ENCODE data around the gene MUC20.
"Not testable (repeated sequence)": the region's sequence is repeated elsewhere in the genome, so short reads cannot be mapped to it uniquely, and the experiment has no call there.

The MUC20 gene

GRCh38 chr3:195689184-195690070 lies 31.4 kb upstream of the MUC20 start:
- Mint-ChIP-seq H3K36me3 (ENCODE audit: low read depth) (peaks cover 60% of the 10 kb centered on the region), H3K4me1 (ENCODE audit: low read depth) (peaks cover 28% of the 10 kb centered on the region)
- H3K9me3 Mint-ChIP-seq, H3K27me3 Mint-ChIP-seq, H3K27ac Mint-ChIP-seq, H3K4me3 Mint-ChIP-seq: not testable (repeated sequence)

DNA sequence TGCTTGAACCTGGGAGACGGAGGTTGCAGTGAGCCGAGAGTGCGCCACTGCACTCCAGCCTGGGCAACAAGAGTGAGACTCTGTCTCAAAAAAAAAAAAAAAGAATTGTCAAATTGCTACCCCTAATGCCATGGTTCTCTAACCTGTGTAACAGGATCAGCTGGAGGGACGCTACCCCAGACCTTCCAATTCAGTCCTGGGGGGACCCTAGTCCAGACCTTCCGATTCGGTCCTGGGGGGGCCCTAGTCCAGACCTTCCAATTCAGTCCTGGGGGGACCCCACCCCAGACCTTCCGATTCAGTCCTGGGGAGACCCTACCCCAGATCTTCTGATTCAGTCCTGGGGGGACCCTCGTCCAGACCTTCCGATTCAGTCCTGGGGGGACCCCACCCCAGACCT lies 29.8 kb upstream of the MUC20 start:
- peaks cover 49% of the 10 kb centered on the region for H3K36me3 Mint-ChIP-seq (ENCODE audit: low read depth)
- no peaks in the 10 kb centered on the region for H3K27me3 Mint-ChIP-seq
- no peaks in the 10 kb centered on the region for H3K9me3 Mint-ChIP-seq
- peaks cover 29% of the 10 kb centered on the region for H3K4me1 Mint-ChIP-seq (ENCODE audit: low read depth)
- no peak overlapping the region for H3K4me3 Mint-ChIP-seq
- peak overlapping the region; percentile 78 for H3K27ac Mint-ChIP-seq

- not testable (repeated sequence) for H3K27me3 Mint-ChIP-seq, H3K9me3 Mint-ChIP-seq
- H3K4me3 Mint-ChIP-seq, result peak overlapping the region; percentile 35
- peak overlapping the region; percentile 93 for H3K27ac Mint-ChIP-seq
- peaks cover 49% of the 10 kb centered on the region for H3K36me3 Mint-ChIP-seq (ENCODE audit: low read depth)
- H3K4me1 Mint-ChIP-seq (ENCODE audit: low read depth), result peaks cover 31% of the 10 kb centered on the region
Observed at GRCh38 chr3:195691596-195692353, 29.0 kb upstream of the MUC20 start.

DNA sequence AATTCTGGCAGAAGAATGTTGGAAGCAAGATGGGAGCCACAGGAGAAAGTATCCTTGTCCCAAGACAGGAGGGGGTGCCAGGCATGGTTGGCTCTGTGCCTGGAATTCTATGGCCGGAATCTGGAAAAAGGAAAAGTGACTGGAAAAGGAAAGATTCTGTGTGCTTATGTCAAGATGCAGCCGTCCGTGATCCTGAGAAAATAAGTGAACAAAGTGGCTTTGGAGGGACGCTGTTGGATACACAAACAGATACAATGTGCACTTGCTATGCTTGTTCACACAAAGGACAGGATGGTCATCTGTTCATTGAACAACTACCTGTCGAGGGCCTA lies 28.5 kb upstream of the MUC20 start:
- peaks cover 31% of the 10 kb centered on the region for H3K4me1 Mint-ChIP-seq (ENCODE audit: low read depth)
- no peaks in the 10 kb centered on the region for H3K27me3 Mint-ChIP-seq
- H3K4me3 Mint-ChIP-seq, result no peak overlapping the region
- peaks cover 50% of the 10 kb centered on the region for H3K36me3 Mint-ChIP-seq (ENCODE audit: low read depth)
- no peaks in the 10 kb centered on the region for H3K9me3 Mint-ChIP-seq
- peak overlapping the region; percentile 93 for H3K27ac Mint-ChIP-seq

GRCh38 chr3:195692781-195693427 lies 27.9 kb upstream of the MUC20 start:
- peaks cover 50% of the 10 kb centered on the region for H3K36me3 Mint-ChIP-seq (ENCODE audit: low read depth)
- H3K27me3 Mint-ChIP-seq, result no peaks in the 10 kb centered on the region
- peaks cover 28% of the 10 kb centered on the region for H3K4me1 Mint-ChIP-seq (ENCODE audit: low read depth)
- H3K9me3 Mint-ChIP-seq, result no peaks in the 10 kb centered on the region
- H3K4me3 Mint-ChIP-seq, result no peak overlapping the region
- peak overlapping the region; percentile 93 for H3K27ac Mint-ChIP-seq

- Mint-ChIP-seq H3K27ac (peak overlapping the region; percentile 8), H3K27me3 (no peaks in the 10 kb centered on the region), H3K4me1 (ENCODE audit: low read depth) (peaks cover 28% of the 10 kb centered on the region), H3K36me3 (ENCODE audit: low read depth) (peaks cover 54% of the 10 kb centered on the region), H3K9me3 (no peaks in the 10 kb centered on the region), H3K4me3 (no peak overlapping the region)
Observed at GRCh38 chr3:195693428-195694216, 27.2 kb upstream of the MUC20 start.

GRCh38 chr3:195694217-195695076 lies 26.3 kb upstream of the MUC20 start:
- not testable (repeated sequence) for H3K27me3 Mint-ChIP-seq, H3K4me3 Mint-ChIP-seq, H3K27ac Mint-ChIP-seq, H3K9me3 Mint-ChIP-seq
- Mint-ChIP-seq H3K36me3 (ENCODE audit: low read depth) (peaks cover 51% of the 10 kb centered on the region), H3K4me1 (ENCODE audit: low read depth) (peaks cover 28% of the 10 kb centered on the region)

DNA sequence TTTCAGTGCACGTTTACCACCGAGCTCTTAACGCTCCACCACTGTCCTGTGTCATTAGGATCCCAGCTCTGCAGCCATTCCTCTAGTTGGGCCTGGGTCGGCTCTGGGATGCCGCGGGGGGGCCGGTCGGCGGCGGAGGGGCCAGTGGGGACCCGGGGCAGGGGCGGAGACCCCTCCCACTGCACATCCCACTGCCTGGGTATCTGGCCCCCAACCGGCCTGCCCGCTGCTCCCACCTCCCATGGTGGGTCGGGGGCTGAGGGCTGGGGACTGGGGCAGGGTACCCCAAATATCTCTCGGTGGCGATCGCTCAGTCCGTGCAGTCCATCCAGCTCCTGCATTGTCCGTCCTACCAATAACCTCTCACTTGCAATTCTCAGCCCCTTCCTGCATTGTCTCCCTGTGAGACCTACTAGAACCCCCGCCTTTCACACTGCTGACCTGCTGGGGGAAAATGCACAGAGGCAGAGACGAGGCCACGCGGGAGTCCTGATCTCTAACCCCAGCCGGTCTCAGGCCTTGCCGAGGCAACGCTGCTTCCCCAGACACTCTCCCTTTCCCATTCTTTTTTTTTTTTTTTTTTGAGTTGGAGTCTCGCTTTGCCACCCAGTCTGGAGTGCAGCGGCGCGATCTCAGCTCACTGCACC lies 24.0 kb upstream of the MUC20 start:
- no peaks in the 10 kb centered on the region for H3K9me3 Mint-ChIP-seq
- peaks cover 17% of the 10 kb centered on the region for H3K4me1 Mint-ChIP-seq (ENCODE audit: low read depth)
- no peak overlapping the region for H3K27ac Mint-ChIP-seq
- H3K27me3 Mint-ChIP-seq, result no peaks in the 10 kb centered on the region
- H3K36me3 Mint-ChIP-seq (ENCODE audit: low read depth), result peaks cover 45% of the 10 kb centered on the region
- no peak overlapping the region for H3K4me3 Mint-ChIP-seq

- no peaks in the 10 kb centered on the region for H3K27me3 Mint-ChIP-seq
- H3K27ac Mint-ChIP-seq, result no peak overlapping the region
- peaks cover 35% of the 10 kb centered on the region for H3K36me3 Mint-ChIP-seq (ENCODE audit: low read depth)
- H3K9me3 Mint-ChIP-seq, result no peaks in the 10 kb centered on the region
- peaks cover 7% of the 10 kb centered on the region for H3K4me1 Mint-ChIP-seq (ENCODE audit: low read depth)
- H3K4me3 Mint-ChIP-seq, result no peak overlapping the region
Observed at GRCh38 chr3:195697582-195698324, 23.0 kb upstream of the MUC20 start.

- Mint-ChIP-seq H3K27me3 (no peaks in the 10 kb centered on the region), H3K36me3 (ENCODE audit: low read depth) (peaks cover 30% of the 10 kb centered on the region)
Observed at GRCh38 chr3:195698325-195698646, 22.5 kb upstream of the MUC20 start.

DNA sequence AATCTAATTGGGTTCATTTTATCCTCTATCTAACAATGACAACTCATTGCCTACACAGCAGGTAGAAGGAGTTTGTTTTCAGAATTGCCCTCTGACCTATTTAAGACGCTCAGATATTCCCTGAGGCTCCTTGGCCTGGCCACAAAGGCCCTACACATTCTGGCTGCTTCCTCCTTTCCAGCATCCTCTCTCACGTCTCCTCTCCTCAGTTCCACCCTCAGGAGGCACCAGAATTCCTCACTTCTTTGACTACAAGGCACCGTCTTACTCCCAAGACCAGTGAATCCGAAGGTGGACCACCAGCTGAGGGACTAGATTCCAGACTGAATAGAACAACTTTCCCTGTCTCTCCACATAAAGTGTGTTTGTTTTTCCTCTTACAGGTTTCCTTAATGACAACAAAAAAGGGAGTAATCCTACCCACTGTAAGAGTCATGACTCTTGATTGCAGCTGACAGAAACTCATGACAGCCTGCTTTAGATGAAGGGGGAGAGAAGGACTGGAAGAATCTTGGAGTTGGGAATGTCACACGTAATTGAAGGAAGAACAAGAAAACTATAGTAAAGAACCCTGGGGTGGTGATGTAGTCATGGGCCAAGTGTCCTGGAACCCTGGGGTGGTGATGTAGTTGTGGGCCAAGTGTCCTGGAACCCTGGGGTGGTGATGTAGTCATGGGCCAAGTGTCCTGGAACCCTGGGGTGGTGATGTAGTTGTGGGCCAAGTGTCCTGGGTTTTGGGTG lies 22.0 kb upstream of the MUC20 start:
- no peak overlapping the region for H3K4me3 Mint-ChIP-seq
- H3K27ac Mint-ChIP-seq, result no peak overlapping the region
- no peaks in the 10 kb centered on the region for H3K27me3 Mint-ChIP-seq
- no peaks in the 10 kb centered on the region for H3K9me3 Mint-ChIP-seq
- peaks cover 25% of the 10 kb centered on the region for H3K36me3 Mint-ChIP-seq (ENCODE audit: low read depth)
- peaks cover 4% of the 10 kb centered on the region for H3K4me1 Mint-ChIP-seq (ENCODE audit: low read depth)

More at GRCh38 chr3:195698325-195698646, 22.5 kb upstream of the MUC20 start:
- Mint-ChIP-seq H3K4me3 (no peak overlapping the region), H3K9me3 (no peaks in the 10 kb centered on the region), H3K4me1 (ENCODE audit: low read depth) (peaks cover 4% of the 10 kb centered on the region), H3K27ac (no peak overlapping the region)

- H3K36me3 Mint-ChIP-seq (ENCODE audit: low read depth), result peaks cover 21% of the 10 kb centered on the region
- no peaks in the 10 kb centered on the region for H3K27me3 Mint-ChIP-seq
- peaks cover 4% of the 10 kb centered on the region for H3K4me1 Mint-ChIP-seq (ENCODE audit: low read depth)
- no peaks in the 10 kb centered on the region for H3K9me3 Mint-ChIP-seq
- H3K27ac Mint-ChIP-seq, result peak overlapping the region; percentile 28
- no peak overlapping the region for H3K4me3 Mint-ChIP-seq
Observed at GRCh38 chr3:195699388-195699771, 21.4 kb upstream of the MUC20 start.
